HEK293 (cell line): Measurements from ENCODE around the gene CTDSPL2.

Experiments used
- CTCF ChIA-PET: fragments of 350-600 bp; formaldehyde crosslinking; extraction: SDS; loops from one replicate; lab custom pipeline; 2021; ENCODE audit warnings: antibody characterized with exemption; lab: Yijun Ruan, JAX
- POLR2A ChIA-PET: fragments of 300-600 bp; formaldehyde crosslinking; extraction: SDS; loops from one replicate; lab custom pipeline; 2020; ENCODE audit warnings: antibody characterized with exemption, inconsistent platforms; lab: Yijun Ruan, JAX
- H3K27ac ChIP-seq: fragments of 200-500 bp; sonication (Bioruptor generic); 2 replicates; pipeline ENCODE4 v1.5.1; 2014; ENCODE audit warnings: low read depth, low read length, control low read depth, inconsistent platforms; ENCODE audit errors: extremely low read depth
- H3K36me3 ChIP-seq, 2 experiments: fragments of 200-500 bp in 1 of 2; sonication (Bioruptor generic) in 1 of 2; 1 replicate in 1 of 2; 2 replicates in 1 of 2; pipeline ENCODE4 v1.5.1; 2014 to 2017; ENCODE audit warnings: inconsistent platforms in 2 of 2, low read length in 2 of 2; ENCODE audit not compliant: control insufficient read depth in 2 of 2, insufficient read depth in 1 of 2
- H3K4me1 ChIP-seq: fragments of 200-500 bp; sonication (Bioruptor generic); 2 replicates; pipeline ENCODE4 v1.5.1; 2014; ENCODE audit warnings: mild to moderate bottlenecking, low read length, inconsistent platforms; ENCODE audit not compliant: control insufficient read depth, insufficient read depth
- H3K4me3 ChIP-seq: 2 replicates; pipeline ENCODE4 v1.5.1; 2011; ENCODE audit warnings: low read depth, mild to moderate bottlenecking, control low read depth, low read length, moderate library complexity
- H3K9me3 ChIP-seq: fragments of 200-500 bp; sonication (Bioruptor generic); 2 replicates; pipeline ENCODE4 v1.5.1; 2014; ENCODE audit warnings: low read depth, low read length, inconsistent platforms; ENCODE audit not compliant: control insufficient read depth, insufficient read depth
- KLF1 ChIP-seq: fragments of 450-650 bp; formaldehyde crosslinking; IDR thresholded peaks from 2 replicates; pipeline ENCODE4 v1.5.1; 2016; ENCODE audit warnings: missing biosample characterization, missing genetic modification characterization
- WT1 ChIP-seq: fragments of 450-650 bp; formaldehyde crosslinking; IDR thresholded peaks from 2 replicates; pipeline ENCODE4 v1.5.1; 2016; ENCODE audit warnings: missing biosample characterization, missing genetic modification characterization
- ZFP37 ChIP-seq: fragments of 450-650 bp; formaldehyde crosslinking; IDR thresholded peaks from 2 replicates; pipeline ENCODE4 v1.5.1; 2016; ENCODE audit warnings: missing biosample characterization, missing genetic modification characterization
- ZNF10 ChIP-seq: fragments of 450-650 bp; formaldehyde crosslinking; IDR thresholded peaks from 2 replicates; pipeline ENCODE4 v1.5.1; 2017; ENCODE audit warnings: missing biosample characterization, missing genetic modification characterization
- ZNF175 ChIP-seq: fragments of 450-650 bp; formaldehyde crosslinking; IDR thresholded peaks from 2 replicates; pipeline ENCODE4 v1.5.1; 2016; ENCODE audit warnings: missing biosample characterization, missing genetic modification characterization
- ZNF292 ChIP-seq: fragments of 450-650 bp; formaldehyde crosslinking; IDR thresholded peaks from 2 replicates; pipeline ENCODE4 v1.5.1; 2016; ENCODE audit warnings: low read depth, missing biosample characterization, missing genetic modification characterization, borderline replicate concordance
- ZNF423 ChIP-seq: fragments of 450-650 bp; formaldehyde crosslinking; IDR thresholded peaks from 2 replicates; pipeline ENCODE4 v1.5.1; 2016; ENCODE audit warnings: missing biosample characterization, missing genetic modification characterization
- ZNF514 ChIP-seq: fragments of 450-650 bp; formaldehyde crosslinking; IDR thresholded peaks from 2 replicates; pipeline ENCODE4 v1.5.1; 2016; ENCODE audit warnings: missing biosample characterization, missing genetic modification characterization
- ZNF600 ChIP-seq: fragments of 450-650 bp; formaldehyde crosslinking; IDR thresholded peaks from 2 replicates; pipeline ENCODE4 v1.5.1; 2016; ENCODE audit warnings: missing biosample characterization, missing genetic modification characterization
- ZNF621 ChIP-seq: fragments of 450-650 bp; formaldehyde crosslinking; IDR thresholded peaks from 2 replicates; pipeline ENCODE4 v1.5.1; 2017; ENCODE audit warnings: missing biosample characterization, missing genetic modification characterization
- ZNF623 ChIP-seq: fragments of 450-650 bp; formaldehyde crosslinking; IDR thresholded peaks from 2 replicates; pipeline ENCODE4 v1.5.1; 2016; ENCODE audit warnings: missing biosample characterization, missing genetic modification characterization
- ZNF791 ChIP-seq: fragments of 450-650 bp; formaldehyde crosslinking; IDR thresholded peaks from 2 replicates; pipeline ENCODE4 v1.5.1; 2016; ENCODE audit warnings: missing biosample characterization, missing genetic modification characterization
- TF ChIP-seq, protein P1 (sequence below): fragments of 450-650 bp; formaldehyde crosslinking; IDR thresholded peaks from 2 replicates; pipeline ENCODE4 v1.5.1; 2016; ENCODE audit warnings: missing biosample characterization, missing genetic modification characterization, low read depth
- TF ChIP-seq, protein P2 (sequence below): fragments of 450-650 bp; formaldehyde crosslinking; IDR thresholded peaks from 2 replicates; pipeline ENCODE4 v1.5.1; 2016; ENCODE audit warnings: missing biosample characterization, missing genetic modification characterization, borderline replicate concordance
- TF ChIP-seq, protein P3 (sequence below): fragments of 450-650 bp; formaldehyde crosslinking; IDR thresholded peaks from 2 replicates; pipeline ENCODE4 v1.5.1; 2017; ENCODE audit warnings: missing biosample characterization, missing genetic modification characterization
- TF ChIP-seq, protein P4 (sequence below): fragments of 450-650 bp; formaldehyde crosslinking; IDR thresholded peaks from 2 replicates; pipeline ENCODE4 v1.5.1; 2016; ENCODE audit warnings: missing biosample characterization, missing genetic modification characterization
- TF ChIP-seq, protein P5 (sequence below): fragments of 450-650 bp; formaldehyde crosslinking; IDR thresholded peaks from 2 replicates; pipeline ENCODE4; 2016; ENCODE audit warnings: missing biosample characterization, missing genetic modification characterization
- TF ChIP-seq, protein P6 (sequence below): fragments of 450-650 bp; formaldehyde crosslinking; conservative IDR thresholded peaks from 2 replicates; pipeline ENCODE4 v1.5.1; 2016; ENCODE audit warnings: low read depth, missing biosample characterization, missing genetic modification characterization

Gene CTDSPL2

DNA sequence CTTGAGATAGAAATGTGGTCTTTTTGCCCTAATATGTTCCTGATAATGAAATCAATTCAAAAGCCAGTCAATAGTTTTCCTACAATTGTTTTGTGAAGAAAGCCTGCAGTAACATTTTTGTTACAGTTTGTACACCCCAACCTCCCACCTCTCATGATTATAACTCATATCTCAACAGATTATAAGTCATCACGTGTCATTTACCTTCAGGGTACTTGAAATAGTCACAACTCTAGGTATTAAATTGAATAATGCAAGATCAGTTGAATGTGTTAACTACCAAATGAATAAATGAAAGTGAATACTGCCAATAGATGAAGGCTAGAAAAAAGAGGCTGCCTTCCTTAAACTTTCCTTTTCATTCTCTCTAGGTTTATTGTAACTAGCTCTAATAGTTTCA, 32.9 kb upstream of the CTDSPL2 start:
- Histone ChIP-seq H3K36me3 (no peaks in the 10 kb centered on the region; a peak in 1 of 3 replicates), H3K4me3 (no peak overlapping the region), H3K9me3 (no peaks in the 10 kb centered on the region), H3K27ac (no peak overlapping the region), H3K4me1 (no peaks in the 10 kb centered on the region)
- ChIA-PET POLR2A (no interaction called here), CTCF (interaction anchor here (0.6 kb wide), 1 partner anchor 38 kb away, joined by 3 read pairs; no protein-coding TSS in a partner anchor)
- no peak for TF ChIP-seq ZNF791 (tag by site-specific recombination)
- TF ChIP-seq KLF1 = no peak
- TF ChIP-seq ZNF621 (tag by site-specific recombination) = no peak
- TF ChIP-seq, protein P1, sequence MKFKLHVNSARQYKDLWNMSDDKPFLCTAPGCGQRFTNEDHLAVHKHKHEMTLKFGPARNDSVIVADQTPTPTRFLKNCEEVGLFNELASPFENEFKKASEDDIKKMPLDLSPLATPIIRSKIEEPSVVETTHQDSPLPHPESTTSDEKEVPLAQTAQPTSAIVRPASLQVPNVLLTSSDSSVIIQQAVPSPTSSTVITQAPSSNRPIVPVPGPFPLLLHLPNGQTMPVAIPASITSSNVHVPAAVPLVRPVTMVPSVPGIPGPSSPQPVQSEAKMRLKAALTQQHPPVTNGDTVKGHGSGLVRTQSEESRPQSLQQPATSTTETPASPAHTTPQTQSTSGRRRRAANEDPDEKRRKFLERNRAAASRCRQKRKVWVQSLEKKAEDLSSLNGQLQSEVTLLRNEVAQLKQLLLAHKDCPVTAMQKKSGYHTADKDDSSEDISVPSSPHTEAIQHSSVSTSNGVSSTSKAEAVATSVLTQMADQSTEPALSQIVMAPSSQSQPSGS (tag by site-specific recombination) = no peak
- no peak for TF ChIP-seq WT1 (tag by site-specific recombination)
- TF ChIP-seq ZNF514 (tag by site-specific recombination) = no peak
- TF ChIP-seq, protein P2, sequence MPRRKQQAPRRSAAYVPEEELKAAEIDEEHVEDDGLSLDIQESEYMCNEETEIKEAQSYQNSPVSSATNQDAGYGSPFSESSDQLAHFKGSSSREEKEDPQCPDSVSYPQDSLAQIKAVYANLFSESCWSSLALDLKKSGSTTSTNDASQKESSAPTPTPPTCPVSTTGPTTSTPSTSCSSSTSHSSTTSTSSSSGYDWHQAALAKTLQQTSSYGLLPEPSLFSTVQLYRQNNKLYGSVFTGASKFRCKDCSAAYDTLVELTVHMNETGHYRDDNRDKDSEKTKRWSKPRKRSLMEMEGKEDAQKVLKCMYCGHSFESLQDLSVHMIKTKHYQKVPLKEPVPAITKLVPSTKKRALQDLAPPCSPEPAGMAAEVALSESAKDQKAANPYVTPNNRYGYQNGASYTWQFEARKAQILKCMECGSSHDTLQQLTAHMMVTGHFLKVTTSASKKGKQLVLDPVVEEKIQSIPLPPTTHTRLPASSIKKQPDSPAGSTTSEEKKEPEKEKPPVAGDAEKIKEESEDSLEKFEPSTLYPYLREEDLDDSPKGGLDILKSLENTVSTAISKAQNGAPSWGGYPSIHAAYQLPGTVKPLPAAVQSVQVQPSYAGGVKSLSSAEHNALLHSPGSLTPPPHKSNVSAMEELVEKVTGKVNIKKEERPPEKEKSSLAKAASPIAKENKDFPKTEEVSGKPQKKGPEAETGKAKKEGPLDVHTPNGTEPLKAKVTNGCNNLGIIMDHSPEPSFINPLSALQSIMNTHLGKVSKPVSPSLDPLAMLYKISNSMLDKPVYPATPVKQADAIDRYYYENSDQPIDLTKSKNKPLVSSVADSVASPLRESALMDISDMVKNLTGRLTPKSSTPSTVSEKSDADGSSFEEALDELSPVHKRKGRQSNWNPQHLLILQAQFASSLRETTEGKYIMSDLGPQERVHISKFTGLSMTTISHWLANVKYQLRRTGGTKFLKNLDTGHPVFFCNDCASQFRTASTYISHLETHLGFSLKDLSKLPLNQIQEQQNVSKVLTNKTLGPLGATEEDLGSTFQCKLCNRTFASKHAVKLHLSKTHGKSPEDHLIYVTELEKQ = no peak
- no peak for TF ChIP-seq ZNF10
- no peak for TF ChIP-seq ZNF423 (tag by site-specific recombination)
- no peak for TF ChIP-seq ZNF623 (tag by site-specific recombination)
- TF ChIP-seq ZFP37 (tag by site-specific recombination) = no peak
- no peak for TF ChIP-seq ZNF292 (tag by site-specific recombination)
- TF ChIP-seq, protein P3, sequence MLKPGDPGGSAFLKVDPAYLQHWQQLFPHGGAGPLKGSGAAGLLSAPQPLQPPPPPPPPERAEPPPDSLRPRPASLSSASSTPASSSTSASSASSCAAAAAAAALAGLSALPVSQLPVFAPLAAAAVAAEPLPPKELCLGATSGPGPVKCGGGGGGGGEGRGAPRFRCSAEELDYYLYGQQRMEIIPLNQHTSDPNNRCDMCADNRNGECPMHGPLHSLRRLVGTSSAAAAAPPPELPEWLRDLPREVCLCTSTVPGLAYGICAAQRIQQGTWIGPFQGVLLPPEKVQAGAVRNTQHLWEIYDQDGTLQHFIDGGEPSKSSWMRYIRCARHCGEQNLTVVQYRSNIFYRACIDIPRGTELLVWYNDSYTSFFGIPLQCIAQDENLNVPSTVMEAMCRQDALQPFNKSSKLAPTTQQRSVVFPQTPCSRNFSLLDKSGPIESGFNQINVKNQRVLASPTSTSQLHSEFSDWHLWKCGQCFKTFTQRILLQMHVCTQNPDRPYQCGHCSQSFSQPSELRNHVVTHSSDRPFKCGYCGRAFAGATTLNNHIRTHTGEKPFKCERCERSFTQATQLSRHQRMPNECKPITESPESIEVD = no peak
- TF ChIP-seq, protein P4, sequence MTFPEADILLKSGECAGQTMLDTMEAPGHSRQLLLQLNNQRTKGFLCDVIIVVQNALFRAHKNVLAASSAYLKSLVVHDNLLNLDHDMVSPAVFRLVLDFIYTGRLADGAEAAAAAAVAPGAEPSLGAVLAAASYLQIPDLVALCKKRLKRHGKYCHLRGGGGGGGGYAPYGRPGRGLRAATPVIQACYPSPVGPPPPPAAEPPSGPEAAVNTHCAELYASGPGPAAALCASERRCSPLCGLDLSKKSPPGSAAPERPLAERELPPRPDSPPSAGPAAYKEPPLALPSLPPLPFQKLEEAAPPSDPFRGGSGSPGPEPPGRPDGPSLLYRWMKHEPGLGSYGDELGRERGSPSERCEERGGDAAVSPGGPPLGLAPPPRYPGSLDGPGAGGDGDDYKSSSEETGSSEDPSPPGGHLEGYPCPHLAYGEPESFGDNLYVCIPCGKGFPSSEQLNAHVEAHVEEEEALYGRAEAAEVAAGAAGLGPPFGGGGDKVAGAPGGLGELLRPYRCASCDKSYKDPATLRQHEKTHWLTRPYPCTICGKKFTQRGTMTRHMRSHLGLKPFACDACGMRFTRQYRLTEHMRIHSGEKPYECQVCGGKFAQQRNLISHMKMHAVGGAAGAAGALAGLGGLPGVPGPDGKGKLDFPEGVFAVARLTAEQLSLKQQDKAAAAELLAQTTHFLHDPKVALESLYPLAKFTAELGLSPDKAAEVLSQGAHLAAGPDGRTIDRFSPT = no peak
- no peak for TF ChIP-seq ZNF175
- TF ChIP-seq, protein P5, sequence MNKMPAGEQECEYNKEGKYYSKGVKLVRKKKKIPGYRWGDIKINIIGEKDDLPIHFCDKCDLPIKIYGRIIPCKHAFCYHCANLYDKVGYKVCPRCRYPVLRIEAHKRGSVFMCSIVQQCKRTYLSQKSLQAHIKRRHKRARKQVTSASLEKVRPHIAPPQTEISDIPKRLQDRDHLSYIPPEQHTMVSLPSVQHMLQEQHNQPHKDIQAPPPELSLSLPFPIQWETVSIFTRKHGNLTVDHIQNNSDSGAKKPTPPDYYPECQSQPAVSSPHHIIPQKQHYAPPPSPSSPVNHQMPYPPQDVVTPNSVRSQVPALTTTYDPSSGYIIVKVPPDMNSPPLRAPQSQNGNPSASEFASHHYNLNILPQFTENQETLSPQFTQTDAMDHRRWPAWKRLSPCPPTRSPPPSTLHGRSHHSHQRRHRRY = no peak
- TF ChIP-seq, protein P6, sequence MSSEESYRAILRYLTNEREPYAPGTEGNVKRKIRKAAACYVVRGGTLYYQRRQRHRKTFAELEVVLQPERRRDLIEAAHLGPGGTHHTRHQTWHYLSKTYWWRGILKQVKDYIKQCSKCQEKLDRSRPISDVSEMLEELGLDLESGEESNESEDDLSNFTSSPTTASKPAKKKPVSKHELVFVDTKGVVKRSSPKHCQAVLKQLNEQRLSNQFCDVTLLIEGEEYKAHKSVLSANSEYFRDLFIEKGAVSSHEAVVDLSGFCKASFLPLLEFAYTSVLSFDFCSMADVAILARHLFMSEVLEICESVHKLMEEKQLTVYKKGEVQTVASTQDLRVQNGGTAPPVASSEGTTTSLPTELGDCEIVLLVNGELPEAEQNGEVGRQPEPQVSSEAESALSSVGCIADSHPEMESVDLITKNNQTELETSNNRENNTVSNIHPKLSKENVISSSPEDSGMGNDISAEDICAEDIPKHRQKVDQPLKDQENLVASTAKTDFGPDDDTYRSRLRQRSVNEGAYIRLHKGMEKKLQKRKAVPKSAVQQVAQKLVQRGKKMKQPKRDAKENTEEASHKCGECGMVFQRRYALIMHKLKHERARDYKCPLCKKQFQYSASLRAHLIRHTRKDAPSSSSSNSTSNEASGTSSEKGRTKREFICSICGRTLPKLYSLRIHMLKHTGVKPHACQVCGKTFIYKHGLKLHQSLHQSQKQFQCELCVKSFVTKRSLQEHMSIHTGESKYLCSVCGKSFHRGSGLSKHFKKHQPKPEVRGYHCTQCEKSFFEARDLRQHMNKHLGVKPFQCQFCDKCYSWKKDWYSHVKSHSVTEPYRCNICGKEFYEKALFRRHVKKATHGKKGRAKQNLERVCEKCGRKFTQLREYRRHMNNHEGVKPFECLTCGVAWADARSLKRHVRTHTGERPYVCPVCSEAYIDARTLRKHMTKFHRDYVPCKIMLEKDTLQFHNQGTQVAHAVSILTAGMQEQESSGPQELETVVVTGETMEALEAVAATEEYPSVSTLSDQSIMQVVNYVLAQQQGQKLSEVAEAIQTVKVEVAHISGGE (tag by site-specific recombination) = no peak
- no peak for TF ChIP-seq ZNF600 (tag by site-specific recombination)
